H9 (cell line): ENCODE results near the gene LRP1B. TPM values are rescaled to one million over a fixed set of nuclear protein-coding genes. Genes with fewer than 3 reads are reported as not detected.

Experiments used
- DNase-seq: peaks from one replicate; pipeline ENCODE4 v3.0.0-alpha.2; 2017
- H2AFZ ChIP-seq: one replicate; pipeline ENCODE4 v1.6.1; 2013; ENCODE audit warnings: mild to moderate bottlenecking, low read length, control low read depth, moderate library complexity
- H2AK5ac ChIP-seq: 2 replicates; pipeline ENCODE4 v1.6.1; 2013; ENCODE audit warnings: low read length, control low read depth, mixed read lengths; ENCODE audit not compliant: insufficient read length
- H2BK120ac ChIP-seq: one replicate; pipeline ENCODE4 v1.6.1; 2013; ENCODE audit warnings: low read depth, mild to moderate bottlenecking, low read length, control low read depth, inconsistent platforms; ENCODE audit not compliant: poor library complexity, severe bottlenecking
- H2BK12ac ChIP-seq: 2 replicates; pipeline ENCODE4 v1.6.1; 2013; ENCODE audit warnings: low read length, control low read depth, mixed read lengths, low read depth; ENCODE audit not compliant: insufficient read length
- H2BK15ac ChIP-seq: 2 replicates; pipeline ENCODE4 v1.6.1; 2013; ENCODE audit warnings: low read depth, low read length, control low read depth
- H2BK20ac ChIP-seq: one replicate; pipeline ENCODE4 v1.6.1; 2013; ENCODE audit warnings: low read depth, mild to moderate bottlenecking, low read length, control low read depth, inconsistent platforms; ENCODE audit not compliant: poor library complexity, severe bottlenecking
- H2BK5ac ChIP-seq: 2 replicates; pipeline ENCODE4 v1.6.1; 2013; ENCODE audit warnings: low read length, control low read depth, mixed read lengths; ENCODE audit not compliant: insufficient read length
- H3K14ac ChIP-seq: 2 replicates; pipeline ENCODE4 v1.6.1; 2013; ENCODE audit warnings: low read length, control low read depth; ENCODE audit not compliant: insufficient read depth
- H3K18ac ChIP-seq: 2 replicates; pipeline ENCODE4 v1.6.1; 2013; ENCODE audit warnings: low read depth, mild to moderate bottlenecking, mixed read lengths, low read length, control low read depth; ENCODE audit not compliant: insufficient read length
- H3K23ac ChIP-seq: 2 replicates; pipeline ENCODE4 v1.6.1; 2013; ENCODE audit warnings: low read length, control low read depth, mixed read lengths, low read depth; ENCODE audit not compliant: insufficient read length
- H3K23me2 ChIP-seq: 2 replicates; pipeline ENCODE4 v1.6.1; 2013; ENCODE audit warnings: low read depth, mild to moderate bottlenecking, mixed read lengths, low read length, control low read depth; ENCODE audit not compliant: insufficient read length, poor library complexity, severe bottlenecking
- H3K27ac ChIP-seq: 2 replicates; pipeline ENCODE4 v1.5.1; 2013; ENCODE audit warnings: low read length, control low read depth, mixed read lengths, low read depth; ENCODE audit not compliant: insufficient read length
- H3K27me3 ChIP-seq: 2 replicates; pipeline ENCODE4 v1.6.1; 2013; ENCODE audit warnings: low read length, control low read depth, inconsistent platforms; ENCODE audit not compliant: insufficient read depth
- H3K4ac ChIP-seq: 2 replicates; pipeline ENCODE4 v1.6.1; 2013; ENCODE audit warnings: low read depth, mild to moderate bottlenecking, control low read depth, inconsistent platforms, low read length, moderate library complexity
- H3K4me1 ChIP-seq: 2 replicates; pipeline ENCODE4 v1.6.1; 2013; ENCODE audit warnings: low read length, control low read depth, inconsistent platforms; ENCODE audit not compliant: insufficient read depth
- H3K4me2 ChIP-seq: 2 replicates; pipeline ENCODE4 v1.6.1; 2013; ENCODE audit warnings: low read length, control low read depth, mixed read lengths; ENCODE audit not compliant: insufficient read length, insufficient read depth
- H3K56ac ChIP-seq: 2 replicates; pipeline ENCODE4 v1.6.1; 2013; ENCODE audit warnings: low read depth, mild to moderate bottlenecking, mixed read lengths, low read length, control low read depth; ENCODE audit not compliant: insufficient read length
- H3K79me1 ChIP-seq: 2 replicates; pipeline ENCODE4 v1.6.1; 2013; ENCODE audit warnings: low read depth, mild to moderate bottlenecking, moderate library complexity, low read length, control low read depth, inconsistent platforms; ENCODE audit not compliant: insufficient read depth, poor library complexity, severe bottlenecking
- H3K79me2 ChIP-seq: 2 replicates; pipeline ENCODE4 v1.6.1; 2013; ENCODE audit warnings: low read length, control low read depth, inconsistent platforms; ENCODE audit not compliant: insufficient read depth
- H3K9ac ChIP-seq: 2 replicates; pipeline ENCODE4 v1.6.1; 2013; ENCODE audit warnings: low read length, control low read depth, mixed read lengths; ENCODE audit not compliant: insufficient read length; ENCODE audit errors: extremely low read depth
- H3K9me3 ChIP-seq: one replicate; pipeline ENCODE4 v1.6.1; 2013; ENCODE audit warnings: low read depth, low read length, inconsistent platforms; ENCODE audit not compliant: control insufficient read depth
- H3T11ph ChIP-seq: one replicate; pipeline ENCODE4 v1.6.1; 2013; ENCODE audit warnings: mild to moderate bottlenecking, low read length, control low read depth, inconsistent platforms
- H4K20me1 ChIP-seq: one replicate; pipeline ENCODE4 v1.6.1; 2013; ENCODE audit not compliant: control insufficient read depth, insufficient read length, insufficient read depth
- H4K5ac ChIP-seq: 2 replicates; pipeline ENCODE4 v1.6.1; 2013; ENCODE audit warnings: low read depth, mild to moderate bottlenecking, mixed read lengths, low read length, control low read depth; ENCODE audit not compliant: insufficient read length
- H4K8ac ChIP-seq: replicated peaks from 2 replicates; pipeline ENCODE4 v1.6.1; 2013; ENCODE audit warnings: low read length, control low read depth, mixed read lengths, low read depth; ENCODE audit not compliant: insufficient read length
- H4K91ac ChIP-seq: 2 replicates; pipeline ENCODE4 v1.6.1; 2013; ENCODE audit warnings: low read depth, mild to moderate bottlenecking, moderate library complexity, mixed read lengths, low read length, control low read depth; ENCODE audit not compliant: insufficient read length
- H3K27ac Mint-ChIP-seq, 3 experiments: 2 replicates in 2 of 3; 3 replicates in 1 of 3; pipeline ENCODE4 v1.8.0; 2020 to 2021; ENCODE audit warnings: mixed read lengths in 3 of 3, mild to moderate bottlenecking in 1 of 3, moderate library complexity in 1 of 3
- H3K27me3 Mint-ChIP-seq: 2 replicates; pipeline ENCODE4 v1.8.0; 2021; ENCODE audit warnings: low read depth, mild to moderate bottlenecking, moderate library complexity, mixed read lengths
- H3K36me3 Mint-ChIP-seq, 3 experiments: 2 replicates in 2 of 3; 3 replicates in 1 of 3; pipeline ENCODE4 v1.8.0; 2020 to 2021; ENCODE audit warnings: low read depth in 3 of 3, mixed read lengths in 3 of 3; ENCODE audit not compliant: insufficient read depth in 1 of 3
- H3K4me1 Mint-ChIP-seq, 2 experiments: 2 replicates each; pipeline ENCODE4 v1.8.0; 2020; ENCODE audit warnings: mixed read lengths in 2 of 2
- H3K4me3 Mint-ChIP-seq, 2 experiments: 2 replicates in 1 of 2; 3 replicates in 1 of 2; pipeline ENCODE4 v1.8.0; 2020 to 2021; ENCODE audit warnings: mild to moderate bottlenecking in 2 of 2, mixed read lengths in 2 of 2, moderate library complexity in 1 of 2
- H3K9me3 Mint-ChIP-seq, 2 experiments: 2 replicates in 1 of 2; 3 replicates in 1 of 2; pipeline ENCODE4 v1.8.0; 2020; ENCODE audit warnings: mild to moderate bottlenecking in 2 of 2, mixed read lengths in 2 of 2, moderate library complexity in 1 of 2
- CTCF ChIP-seq: fragments of 200-600 bp; sonication (generic); conservative IDR thresholded peaks from 3 replicates; pipeline ENCODE4 v1.8.0; 2021; ENCODE audit warnings: antibody characterized with exemption, mild to moderate bottlenecking
- WGBS: extraction: QIAGEN DNeasy Blood & Tissue Kit; methylation state at CpG from one replicate; pipeline ENCODE4 v1.1.7; 2013; ENCODE audit warnings: missing lambda C conversion rate, low lambda C conversion rate, mixed read lengths; ENCODE audit not compliant: insufficient read length; ENCODE audit errors: extremely low coverage; 5-methylcytosine and 5-hydroxymethylcytosine counted together
- total RNA-seq: library from RNA; stranded (reverse); gene quantifications from 2 replicates; pipeline ENCODE4 v1.2.1, GENCODE V29; 2021

Gene LRP1B
- total RNA-seq, 1 experiment from 2014 or later, result not detected

GRCh38 chr2:140589273-140589672 is 1541.5 kb downstream of the LRP1B start:
- Mint-ChIP-seq H3K4me1 (no peaks in the 10 kb centered on the region), H3K4me3 (no peak overlapping the region), H3K9me3 (no peaks in the 10 kb centered on the region), H3K27me3 (no peaks in the 10 kb centered on the region), H3K27ac (no peak overlapping the region), H3K36me3 (no peaks in the 10 kb centered on the region)
- no peak overlapping the region for H3K27ac ChIP-seq
- no CpG with 5 or more reads among the region's 1 CpG for WGBS
- H3K4me2 ChIP-seq, result no peak overlapping the region
- no peak overlapping the region for H4K8ac ChIP-seq
- no peak overlapping the region for H2BK12ac ChIP-seq
- no peak overlapping the region for H2BK5ac ChIP-seq
- H3K9ac ChIP-seq, result no peak overlapping the region
- H2AFZ ChIP-seq, result no peak overlapping the region
- no peaks in the 10 kb centered on the region for H4K20me1 ChIP-seq
- H3K56ac ChIP-seq, result no peak overlapping the region
- H3T11ph ChIP-seq, result no peak overlapping the region
- no peak overlapping the region for H3K18ac ChIP-seq
- H3K23ac ChIP-seq, result no peak overlapping the region
- H2BK15ac ChIP-seq, result no peak overlapping the region
- DNase-seq, result no peak
- no peak overlapping the region for H4K5ac ChIP-seq
- no peak overlapping the region for H4K91ac ChIP-seq
- H2AK5ac ChIP-seq, result no peak overlapping the region
- no peak overlapping the region for H2BK120ac ChIP-seq
- TF ChIP-seq CTCF, result no peak
- H3K9me3 ChIP-seq, result no peaks in the 10 kb centered on the region
- no peaks in the 10 kb centered on the region for H3K79me2 ChIP-seq
- no peaks in the 10 kb centered on the region for H3K23me2 ChIP-seq
- no peak overlapping the region for H2BK20ac ChIP-seq
- H3K14ac ChIP-seq, result no peak overlapping the region
- no peak overlapping the region for H3K4ac ChIP-seq
- H3K4me1 ChIP-seq, result no peaks in the 10 kb centered on the region
- H3K27me3 ChIP-seq, result no peaks in the 10 kb centered on the region
- H3K79me1 ChIP-seq, result no peaks in the 10 kb centered on the region
